Endothelial cell of umbilical vein (primary cell): ENCODE measurements around the gene PIRT. TPM values are rescaled to one million over a fixed set of nuclear protein-coding genes. Genes with fewer than 3 reads are reported as not detected.

Source experiments
- BruUV-seq: library from RNA; stranded (reverse); fragments of 400-500 nt; replicated peaks from 2 replicates; lab custom pipeline; 2021; lab: Mats Ljungman, UMichigan
- CTCF ChIA-PET: fragments of 300-600, 350-600 bp; sonication (Branson Sonifier 250); formaldehyde crosslinking; loops from one replicate; lab custom pipeline; 2021; ENCODE audit warnings: antibody characterized with exemption, inconsistent platforms; lab: Charles Lee
- POLR2A ChIA-PET: fragments of 300-600, 350-600 bp; sonication (Branson Sonifier 250); formaldehyde crosslinking; loops from one replicate; lab custom pipeline; 2021; ENCODE audit warnings: antibody characterized with exemption, inconsistent platforms; lab: Charles Lee
- DNase-seq: peaks from one replicate; pipeline ENCODE4 v3.0.0-alpha.2; 2011; ENCODE audit warnings: low read depth, low spot score
- FAIRE-seq: peaks from 2 replicates; lab custom pipeline; 2011; peaks lifted over from hg19 to GRCh38; lab: Jason Lieb, UNC
- H2AFZ ChIP-seq: 2 replicates; pipeline ENCODE4 v1.6.0; 2012; ENCODE audit warnings: low read depth, low read length, control low read depth, inconsistent platforms
- H3K27ac ChIP-seq: 2 replicates; pipeline ENCODE4 v1.5.1; 2011; ENCODE audit warnings: low read depth, mild to moderate bottlenecking, control low read depth, low read length, moderate library complexity; ENCODE audit not compliant: insufficient read depth
- H3K27me3 ChIP-seq, 2 experiments: 2 replicates each; pipeline versions ENCODE4 v1.6.0 to v1.6.1; 2011; ENCODE audit warnings: low read length in 2 of 2, mixed read lengths in 1 of 2; ENCODE audit not compliant: control insufficient read depth in 2 of 2, insufficient read depth in 2 of 2
- H3K36me3 ChIP-seq, 2 experiments: 2 replicates in 1 of 2; 3 replicates in 1 of 2; pipeline ENCODE4 v1.5.1; 2011; ENCODE audit warnings: low read length in 2 of 2, mild to moderate bottlenecking in 1 of 2, moderate library complexity in 1 of 2; ENCODE audit not compliant: control insufficient read depth in 2 of 2, insufficient read depth in 2 of 2; ENCODE audit errors: extremely low read depth in 1 of 2
- H3K4me1 ChIP-seq: 3 replicates; pipeline ENCODE4 v1.5.1; 2011; ENCODE audit warnings: mild to moderate bottlenecking, low read length; ENCODE audit not compliant: control insufficient read depth, insufficient read depth; ENCODE audit errors: extremely low read depth
- H3K4me2 ChIP-seq: 2 replicates; pipeline ENCODE4 v1.6.1; 2011; ENCODE audit warnings: low read length, control low read depth, mixed read lengths; ENCODE audit not compliant: insufficient read depth
- H3K4me3 ChIP-seq, 3 experiments: fragments of 200-600 bp in 1 of 3; sonication (generic), shearing (Covaris generic) in 1 of 3; replicated peaks in 1 of 3; 2 replicates each; pipeline ENCODE4 v1.5.1; 2011 to 2016; ENCODE audit warnings: control low read depth in 3 of 3, low read length in 3 of 3, mild to moderate bottlenecking in 2 of 3, inconsistent platforms in 1 of 3, low read depth in 1 of 3, moderate library complexity in 1 of 3; ENCODE audit not compliant: insufficient read depth in 1 of 3
- H3K79me2 ChIP-seq: 2 replicates; pipeline ENCODE4 v1.6.0; 2012; ENCODE audit warnings: low read length, inconsistent platforms; ENCODE audit not compliant: control insufficient read depth, insufficient read depth
- H3K9ac ChIP-seq: replicated peaks from 2 replicates; pipeline ENCODE3; 2011; ENCODE audit warnings: low read length, control low read depth; ENCODE audit not compliant: insufficient read depth; ENCODE audit errors: extremely low read depth
- H3K9me1 ChIP-seq: replicated peaks from 3 replicates; pipeline ENCODE4 v1.6.0; 2011; ENCODE audit warnings: mild to moderate bottlenecking, low read length; ENCODE audit not compliant: control insufficient read depth, insufficient read depth; ENCODE audit errors: extremely low read depth
- H3K9me3 ChIP-seq: replicated peaks from 2 replicates; pipeline ENCODE4 v1.5.1; 2012; ENCODE audit warnings: low read length, inconsistent platforms; ENCODE audit not compliant: control insufficient read depth, insufficient read depth
- H4K20me1 ChIP-seq: replicated peaks from 2 replicates; pipeline ENCODE3; 2011; ENCODE audit warnings: mild to moderate bottlenecking, low read length; ENCODE audit not compliant: control insufficient read depth, insufficient read depth; ENCODE audit errors: extremely low read depth
- EZH2 ChIP-seq: IDR thresholded peaks from 2 replicates; pipeline ENCODE4 v1.6.1; 2012; ENCODE audit warnings: borderline replicate concordance, low read depth, mild to moderate bottlenecking, moderate library complexity, low read length, inconsistent platforms; ENCODE audit not compliant: severe bottlenecking
- FOS ChIP-seq: IDR thresholded peaks from 2 replicates; pipeline ENCODE4 v1.6.1; 2011; ENCODE audit warnings: mild to moderate bottlenecking, low read length, moderate library complexity, borderline replicate concordance; ENCODE audit not compliant: insufficient read depth
- GATA2 ChIP-seq: IDR thresholded peaks from 2 replicates; pipeline ENCODE4 v1.7.0; 2011; ENCODE audit warnings: low read depth, mild to moderate bottlenecking, moderate library complexity, mixed read lengths, low read length; ENCODE audit not compliant: insufficient read length, insufficient read depth
- JUN ChIP-seq: IDR thresholded peaks from 2 replicates; pipeline ENCODE4 v1.6.1; 2011; ENCODE audit warnings: borderline replicate concordance, low read depth; ENCODE audit not compliant: insufficient read length, insufficient read depth
- MYC ChIP-seq: IDR thresholded peaks from one replicate; pipeline ENCODE4 v1.6.1; 2011; ENCODE audit warnings: mild to moderate bottlenecking, low read depth, low read length
- POLR2A ChIP-seq: IDR thresholded peaks from 2 replicates; pipeline ENCODE4 v1.6.1; 2012; ENCODE audit warnings: low read depth, mild to moderate bottlenecking, control low read depth, low read length
- POLR2AphosphoS5 ChIP-seq: IDR thresholded peaks from 2 replicates; pipeline ENCODE4 v1.6.1; 2012; ENCODE audit warnings: low read depth, mild to moderate bottlenecking, control low read depth, low read length, moderate library complexity; ENCODE audit not compliant: insufficient read depth
- dilution Hi-C: fragments of 300-500 bp; cut with MboI; formaldehyde crosslinking; loops from one replicate; pipeline ENCODE4 v1.15.0; 2019; ENCODE audit warnings: low sequenced_read_pairs; ENCODE audit not compliant: extremely low pct_ligation_motif_present
- intact Hi-C: fragments of 100-400 bp; cut with micrococcal nuclease; formaldehyde crosslinking; loops from one replicate; pipeline ENCODE4 v1.10.0; 2022
- polyA plus RNA-seq, 4 experiments: library from polyadenylated mRNA; depleted of rRNA in 3 of 4; stranded (reverse) in 3 of 4; unstranded in 1 of 4; fragments of >200 nt; gene quantifications; 2 replicates each; pipeline versions ENCODE4 v1.2.1 to v1.2.3, GENCODE V29; 2011 to 2012; ENCODE audit warnings: missing spikeins in 1 of 4
- total RNA-seq: library from RNA; stranded (reverse); gene quantifications from 2 replicates; pipeline ENCODE4 v1.2.3, GENCODE V29; 2021
- TF ChIP-seq, protein P1 (sequence below), 2 donors: IDR thresholded peaks; 1 replicate in 1 of 2; 2 replicates in 1 of 2; pipeline ENCODE4 v1.5.1; 2011; ENCODE audit warnings: low read length in 2 of 2, mild to moderate bottlenecking in 2 of 2, moderate library complexity in 2 of 2, control low read depth in 1 of 2, inconsistent platforms in 1 of 2, low read depth in 1 of 2; ENCODE audit not compliant: insufficient read depth in 1 of 2; ENCODE audit errors: extremely low read depth in 1 of 2

The PIRT gene
- total and polyA plus RNA-seq, 2 donors (not counting 3 experiments of a cell fraction or from before 2014, with no cell fraction given): not detected

DNA sequence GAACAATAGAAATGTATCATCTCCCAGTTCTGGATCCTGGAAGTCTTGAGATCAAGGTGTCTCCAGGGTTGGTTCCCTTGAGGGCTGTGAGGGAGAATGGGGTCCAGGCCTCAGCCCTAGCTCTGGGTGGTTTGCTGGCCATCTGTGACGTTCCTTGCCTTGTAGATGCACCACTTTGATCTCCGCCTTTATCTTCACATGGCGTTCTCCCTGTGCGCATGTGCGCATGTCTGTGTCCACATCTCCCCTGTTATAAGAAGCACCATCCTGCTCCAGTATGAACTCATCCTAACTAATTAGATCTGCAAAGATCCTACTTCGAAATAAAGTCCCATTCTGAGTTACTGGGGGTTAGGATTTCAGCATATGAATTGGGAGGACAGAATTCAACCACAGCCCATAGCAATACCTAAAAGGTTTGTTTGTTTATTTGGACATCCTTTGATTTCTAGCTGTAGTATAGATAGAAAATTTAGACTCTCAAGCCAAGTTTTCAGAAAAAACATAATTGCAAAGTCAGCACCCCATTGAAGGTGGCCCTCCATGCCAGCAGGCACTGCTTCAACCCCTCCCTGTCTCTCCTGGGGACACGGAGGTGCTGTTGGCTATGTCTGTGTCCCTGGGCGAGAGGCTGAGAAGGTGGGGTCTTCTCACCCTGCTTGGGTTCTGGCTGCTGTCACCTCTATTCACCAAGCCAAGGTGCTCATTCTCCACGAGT is 31.2 kb downstream of the PIRT start:
- no peaks in the 10 kb centered on the region for H3K9me1 ChIP-seq
- no peak overlapping the region for H3K4me2 ChIP-seq
- H3K4me3 ChIP-seq: no peak overlapping the region
- intact Hi-C loops (no loop called here), dilution Hi-C loops (no loop called here)
- no peaks in the 10 kb centered on the region for H3K9me3 ChIP-seq
- TF ChIP-seq POLR2AphosphoS5: no peak
- TF ChIP-seq MYC: no peak
- TF ChIP-seq GATA2: no peak
- TF ChIP-seq JUN: no peak
- TF ChIP-seq FOS: no peak
- TF ChIP-seq POLR2A: no peak
- no peak for TF ChIP-seq EZH2
- TF ChIP-seq, protein P1, sequence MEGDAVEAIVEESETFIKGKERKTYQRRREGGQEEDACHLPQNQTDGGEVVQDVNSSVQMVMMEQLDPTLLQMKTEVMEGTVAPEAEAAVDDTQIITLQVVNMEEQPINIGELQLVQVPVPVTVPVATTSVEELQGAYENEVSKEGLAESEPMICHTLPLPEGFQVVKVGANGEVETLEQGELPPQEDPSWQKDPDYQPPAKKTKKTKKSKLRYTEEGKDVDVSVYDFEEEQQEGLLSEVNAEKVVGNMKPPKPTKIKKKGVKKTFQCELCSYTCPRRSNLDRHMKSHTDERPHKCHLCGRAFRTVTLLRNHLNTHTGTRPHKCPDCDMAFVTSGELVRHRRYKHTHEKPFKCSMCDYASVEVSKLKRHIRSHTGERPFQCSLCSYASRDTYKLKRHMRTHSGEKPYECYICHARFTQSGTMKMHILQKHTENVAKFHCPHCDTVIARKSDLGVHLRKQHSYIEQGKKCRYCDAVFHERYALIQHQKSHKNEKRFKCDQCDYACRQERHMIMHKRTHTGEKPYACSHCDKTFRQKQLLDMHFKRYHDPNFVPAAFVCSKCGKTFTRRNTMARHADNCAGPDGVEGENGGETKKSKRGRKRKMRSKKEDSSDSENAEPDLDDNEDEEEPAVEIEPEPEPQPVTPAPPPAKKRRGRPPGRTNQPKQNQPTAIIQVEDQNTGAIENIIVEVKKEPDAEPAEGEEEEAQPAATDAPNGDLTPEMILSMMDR (IDR thresholded peaks at IDR 0.05; ENCODE audit: extremely low read depth in 1 of 2, insufficient read depth in 1 of 2, low read depth in 1 of 2, low read length in 2 of 2): no peak
- H3K9ac ChIP-seq: no peak overlapping the region
- H3K27ac ChIP-seq: no peak overlapping the region
- no peaks in the 10 kb centered on the region for H3K79me2 ChIP-seq
- no peaks in the 10 kb centered on the region for H3K27me3 ChIP-seq
- CTCF ChIA-PET: no interaction called here
- H4K20me1 ChIP-seq: no peaks in the 10 kb centered on the region
- POLR2A ChIA-PET: no interaction called here
- H3K36me3 ChIP-seq: no peaks in the 10 kb centered on the region
- no TSS peak for BruUV-seq
- DNase-seq: no peak
- FAIRE-seq: no peak
- H2AFZ ChIP-seq: no peak overlapping the region
- H3K4me1 ChIP-seq: no peaks in the 10 kb centered on the region
